A549 (cell line): Measurements from ENCODE around the gene DAB2IP. TPM values are rescaled to one million over a fixed set of nuclear protein-coding genes. Genes with fewer than 3 reads are reported as not detected.

ENCODE experiments used
- ATAC-seq, 2 experiments: fragments of 200-7000 bp in 1 of 2; fragments of >200 bp in 1 of 2; cut with Nextera tagmentation in 1 of 2; cut with Tn5 transposase in 1 of 2; 3 replicates each; pipeline versions ENCODE4 v1.8.0 to v1.9.1; 2018 to 2020; ENCODE audit warnings: mild to moderate bottlenecking in 1 of 2, moderate library complexity in 1 of 2
- CTCF ChIA-PET: fragments of 300-600 bp; sonication (Branson Sonifier 250); formaldehyde crosslinking; extraction: SDS; loops from one replicate; lab custom pipeline; 2021; ENCODE audit warnings: antibody characterized with exemption, inconsistent platforms; lab: Yijun Ruan, JAX
- POLR2A ChIA-PET: fragments of 350-600 bp; formaldehyde crosslinking; extraction: SDS; loops from one replicate; lab custom pipeline; 2021; ENCODE audit warnings: antibody characterized with exemption, inconsistent platforms; lab: Yijun Ruan, JAX
- DNase-seq, 2 experiments: peaks; one replicate each; pipeline versions ENCODE4 v3.0.0 to v3.0.0-alpha.2; 2011 to 2016; ENCODE audit warnings: low read depth in 1 of 2, low spot score in 1 of 2
- FAIRE-seq: peaks from 2 replicates; lab custom pipeline; 2011; peaks lifted over from hg19 to GRCh38; lab: Jason Lieb, UNC
- H3K27ac ChIP-seq, 2 experiments: fragments of >200 bp; sonication (Bioruptor Twin); formaldehyde crosslinking; 3 replicates each; pipeline ENCODE4 v1.5.1; 2016 to 2017
- H3K4me1 ChIP-seq: fragments of >200 bp; sonication (Bioruptor Twin); formaldehyde crosslinking; 3 replicates; pipeline ENCODE4 v1.6.1; 2016
- H3K4me2 ChIP-seq: fragments of >200 bp; sonication (Bioruptor Twin); formaldehyde crosslinking; 3 replicates; pipeline ENCODE4 v1.6.1; 2016
- H3K4me3 ChIP-seq: fragments of >200 bp; sonication (Bioruptor Twin); formaldehyde crosslinking; 3 replicates; pipeline ENCODE4 v1.5.1; 2016
- H3K9me3 ChIP-seq: fragments of >200 bp; sonication (Bioruptor Twin); formaldehyde crosslinking; 3 replicates; pipeline ENCODE4 v1.6.1; 2016
- BCL3 ChIP-seq: fragments of >200 bp; sonication (Bioruptor Twin); formaldehyde crosslinking; IDR thresholded peaks from 3 replicates; pipeline ENCODE4 v1.6.1; 2016
- CBX2 ChIP-seq: fragments of 200-600 bp; sonication (generic); IDR thresholded peaks from 2 replicates; pipeline ENCODE4 v1.6.1; 2016; ENCODE audit warnings: low read depth, mild to moderate bottlenecking, borderline replicate concordance
- CEBPB ChIP-seq, 2 experiments: fragments of >200 bp in 1 of 2; sonication (Bioruptor Twin) in 1 of 2; formaldehyde crosslinking in 1 of 2; IDR thresholded peaks; 2 replicates each; pipeline ENCODE4 v1.6.1; 2012 to 2016
- CHD4 ChIP-seq: fragments of 200-600 bp; sonication (generic); IDR thresholded peaks from 2 replicates; pipeline ENCODE4 v1.6.1; 2016; ENCODE audit warnings: antibody characterized with exemption, mild to moderate bottlenecking, borderline replicate concordance
- E2F6 ChIP-seq: IDR thresholded peaks from 2 replicates; pipeline ENCODE4 v1.6.1; 2012; ENCODE audit warnings: low read depth, borderline replicate concordance
- EHF ChIP-seq: fragments of 250-450 bp; sonication (Bioruptor Pico); IDR thresholded peaks from 2 replicates; pipeline ENCODE4 v1.5.0; 2020; ENCODE audit warnings: mild to moderate bottlenecking
- EP300 ChIP-seq, 2 experiments: fragments of >200 bp; sonication (Bioruptor Twin); formaldehyde crosslinking; IDR thresholded peaks; 2 replicates in 1 of 2; 3 replicates in 1 of 2; pipeline ENCODE4 v1.6.1; 2016 to 2017
- FOSL2 ChIP-seq, 2 experiments: fragments of 450-650 bp in 1 of 2; fragments of >200 bp in 1 of 2; sonication (Bioruptor Twin) in 1 of 2; formaldehyde crosslinking; IDR thresholded peaks; 2 replicates each; pipeline versions ENCODE4 v1.5.0 to v1.6.1; 2016 to 2020; ENCODE audit warnings: mild to moderate bottlenecking in 1 of 2, moderate library complexity in 1 of 2
- FOXS1 ChIP-seq: fragments of 250-450 bp; sonication (Bioruptor Pico); IDR thresholded peaks from 2 replicates; pipeline ENCODE4 v1.5.0; 2020; ENCODE audit warnings: mild to moderate bottlenecking, moderate library complexity
- GATA3 ChIP-seq: IDR thresholded peaks from 2 replicates; pipeline ENCODE4 v1.6.1; 2012; ENCODE audit warnings: borderline replicate concordance
- HDAC2 ChIP-seq: fragments of 200-600 bp; sonication (generic); IDR thresholded peaks from 2 replicates; pipeline ENCODE4 v1.6.1; 2016
- HEYL ChIP-seq: fragments of 250-450 bp; sonication (Bioruptor Pico); IDR thresholded peaks from 2 replicates; pipeline ENCODE4 v1.8.0; 2021; ENCODE audit warnings: mild to moderate bottlenecking, moderate library complexity
- HOXB13 ChIP-seq: fragments of 250-450 bp; sonication (Bioruptor Pico); IDR thresholded peaks from 2 replicates; pipeline ENCODE4 v1.5.0; 2020; ENCODE audit warnings: low read depth, mild to moderate bottlenecking, moderate library complexity
- HOXB5 ChIP-seq: fragments of 250-450 bp; sonication (Bioruptor Pico); IDR thresholded peaks from 2 replicates; pipeline ENCODE4 v1.5.0; 2020; ENCODE audit warnings: mild to moderate bottlenecking, moderate library complexity
- JUN ChIP-seq, 2 experiments: fragments of >200 bp; sonication (Bioruptor Twin); formaldehyde crosslinking; IDR thresholded peaks; 2 replicates in 1 of 2; 3 replicates in 1 of 2; pipeline ENCODE4 v1.6.1; 2016 to 2017
- JUNB ChIP-seq: fragments of >200 bp; sonication (Bioruptor Twin); formaldehyde crosslinking; IDR thresholded peaks from 2 replicates; pipeline ENCODE4 v1.6.1; 2016
- MYC ChIP-seq: IDR thresholded peaks from 2 replicates; pipeline ENCODE4 v1.6.1; 2012; ENCODE audit warnings: mild to moderate bottlenecking, inconsistent platforms, low read length, improper control_type of control experiment, borderline replicate concordance
- NFE2L2 ChIP-seq: fragments of 150-350 bp; conservative IDR thresholded peaks from 2 replicates; pipeline ENCODE4 v1.6.1; 2014; ENCODE audit warnings: low read length
- NPAS2 ChIP-seq: fragments of 250-450 bp; sonication (Bioruptor Pico); IDR thresholded peaks from 2 replicates; pipeline ENCODE4 v1.8.0; 2022; ENCODE audit warnings: mild to moderate bottlenecking, moderate library complexity, borderline replicate concordance
- PBX3 ChIP-seq: IDR thresholded peaks from 2 replicates; pipeline ENCODE4 v1.6.1; 2012
- PHF8 ChIP-seq: fragments of 200-600 bp; sonication (generic); IDR thresholded peaks from 2 replicates; pipeline ENCODE4 v1.6.1; 2016; ENCODE audit warnings: low read depth, mild to moderate bottlenecking, antibody characterized with exemption, moderate library complexity, borderline replicate concordance
- POLR2A ChIP-seq: IDR thresholded peaks from 2 replicates; pipeline ENCODE4 v1.6.1; 2012; ENCODE audit warnings: mild to moderate bottlenecking, low read length
- RCOR1 ChIP-seq: fragments of 150-350 bp; IDR thresholded peaks from 2 replicates; pipeline ENCODE4 v1.6.1; 2014; ENCODE audit warnings: antibody characterized with exemption, low read length, low read depth
- REST ChIP-seq: fragments of 200-600 bp; sonication (generic); IDR thresholded peaks from 2 replicates; pipeline ENCODE4 v1.6.1; 2016; ENCODE audit warnings: antibody characterized with exemption, mild to moderate bottlenecking, moderate library complexity
- RNF2 ChIP-seq: fragments of 200-600 bp; sonication (generic); IDR thresholded peaks from 2 replicates; pipeline ENCODE4 v1.6.1; 2016; ENCODE audit warnings: low read depth, mild to moderate bottlenecking, antibody characterized with exemption, moderate library complexity, borderline replicate concordance
- SREBF2 ChIP-seq: fragments of 450-650 bp; IDR thresholded peaks from 2 replicates; pipeline ENCODE4 v1.6.1; 2014; ENCODE audit warnings: mild to moderate bottlenecking, moderate library complexity
- TP53 ChIP-seq: fragments of 250-450 bp; sonication (Bioruptor Pico); IDR thresholded peaks from 2 replicates; pipeline ENCODE4 v1.5.0; 2021; ENCODE audit warnings: mild to moderate bottlenecking, moderate library complexity
- USF2 ChIP-seq: fragments of 450-650 bp; IDR thresholded peaks from 2 replicates; pipeline ENCODE4 v1.6.1; 2014; ENCODE audit warnings: antibody characterized with exemption
- ZFP36 ChIP-seq: fragments of 450-650 bp; IDR thresholded peaks from 2 replicates; pipeline ENCODE4 v1.6.1; 2014; ENCODE audit warnings: borderline replicate concordance; ENCODE audit not compliant: partially characterized antibody
- ZNF302 ChIP-seq: fragments of 250-450 bp; sonication (Bioruptor Pico); IDR thresholded peaks from 2 replicates; pipeline ENCODE4 v1.9.0; 2021; ENCODE audit warnings: inconsistent platforms, mild to moderate bottlenecking, moderate library complexity
- WGBS: methylation state at CpG from one replicate; pipeline ENCODE4 v1.1.6; 2017; ENCODE audit errors: missing lambda C conversion rate; 5-methylcytosine and 5-hydroxymethylcytosine counted together
- polyA plus RNA-seq, 4 experiments: library from polyadenylated mRNA; depleted of rRNA in 3 of 4; stranded (reverse); fragments of >200 nt; fragmentation: RNase III in 1 of 4; extraction: RNeasy Plus Mini Kit Qiagen cat#74134 plus additional on column Dnase treatment in 1 of 4; gene quantifications; 2 replicates in 3 of 4; 3 replicates in 1 of 4; pipeline ENCODE4 v1.2.3, GENCODE V29; 2011 to 2017

DAB2IP gene
- polyA plus RNA-seq, 2 of the 4 experiments (the other 2 are of a cell fraction) = 9.7 to 13.9 TPM

GRCh38 chr9:121619545-121620324 is 31.7 kb upstream of the DAB2IP start:
- H3K4me2 ChIP-seq = no peak overlapping the region
- no peak overlapping the region for H3K4me3 ChIP-seq
- CTCF ChIA-PET = interaction anchor here (0.8 to 3.4 kb wide), 16 partner anchors 9 to 479 kb away, joined by 3 to 22 read pairs (median 5); no protein-coding TSS in a partner anchor
- no peak overlapping the region for H3K27ac ChIP-seq
- POLR2A ChIA-PET = no interaction called here
- H3K4me1 ChIP-seq = peaks cover 9% of the 10 kb centered on the region; the same call in 2 of the 3 replicates
- 84% methylated on average over 11 of the region's 11 CpGs for WGBS
- ATAC-seq = no peak
- TF ChIP-seq USF2 (no peak), NPAS2 (CRISPR knock-in tag) (no peak), GATA3 (no peak), HOXB5 (CRISPR knock-in tag) (no peak), BCL3 (no peak), EP300 (IDR thresholded peaks at IDR 0.05) (no peak), MYC (no peak), ZFP36 (no peak), PBX3 (no peak), CEBPB (IDR thresholded peaks at IDR 0.05) (no peak), JUN (IDR thresholded peaks at IDR 0.05) (no peak), HDAC2 (no peak), TP53 (no peak), FOXS1 (no peak), E2F6 (no peak), EHF (CRISPR knock-in tag) (no peak), POLR2A (no peak), HEYL (CRISPR knock-in tag) (no peak), HOXB13 (CRISPR knock-in tag) (no peak), ZNF302 (CRISPR knock-in tag) (no peak)
- no peaks in the 10 kb centered on the region for H3K9me3 ChIP-seq
- FAIRE-seq = no peak
- DNase-seq = no peak

- ChIA-PET CTCF (interaction anchor here (0.8 to 3.4 kb wide), 14 partner anchors 10 to 478 kb away, joined by 3 to 22 read pairs (median 5); no protein-coding TSS in a partner anchor), POLR2A (no interaction called here)
- DNase-seq (no peak), FAIRE-seq (no peak), ATAC-seq (no peak)
- Histone ChIP-seq H3K9me3 (no peaks in the 10 kb centered on the region), H3K4me2 (no peak overlapping the region), H3K4me1 (peaks cover 9% of the 10 kb centered on the region; the same call in 2 of the 3 replicates), H3K27ac (no peak overlapping the region), H3K4me3 (no peak overlapping the region)
- WGBS = 88% methylated on average over 3 of the region's 3 CpGs
- TF ChIP-seq ZFP36 = no peak
- no peak for TF ChIP-seq CHD4
- TF ChIP-seq HOXB5 (CRISPR knock-in tag) = no peak
- TF ChIP-seq RCOR1 = no peak
- no peak for TF ChIP-seq FOSL2 (IDR thresholded peaks at IDR 0.05)
- TF ChIP-seq FOSL2 (CRISPR knock-in tag; IDR thresholded peaks at IDR 0.05) = no peak
- TF ChIP-seq PHF8 = no peak
- TF ChIP-seq CBX2 = no peak
- no peak for TF ChIP-seq POLR2A
- no peak for TF ChIP-seq JUNB
- TF ChIP-seq EP300 (IDR thresholded peaks at IDR 0.05) = no peak
- no peak for TF ChIP-seq RNF2
- no peak for TF ChIP-seq NPAS2 (CRISPR knock-in tag)
- TF ChIP-seq SREBF2 = no peak
- no peak for TF ChIP-seq REST
- TF ChIP-seq NFE2L2 = no peak
Measured at GRCh38 chr9:121620325-121620673, 31.1 kb upstream of the DAB2IP start.
